ENCODE results near the gene GNB1L. TPM values are rescaled to one million over a fixed set of nuclear protein-coding genes. Genes with fewer than 3 reads are reported as not detected.

The GNB1L gene
- total and polyA plus RNA-seq, 9 of the 15 experiments (the other 6 are each of a cell fraction or from before 2014, with no cell fraction given) = 0.56 to 50.5 (median 10.2) TPM

GRCh38 chr22:19770349-19771220 is 84.1 kb downstream of the GNB1L start (continued):
- TF ChIP-seq ELK3 (CRISPR knock-in tag; IDR thresholded peaks at IDR 0.05) (no peak), ZNF354B (CRISPR knock-in tag; IDR thresholded peaks at IDR 0.05) (no peak), POLR2G (IDR thresholded peaks at IDR 0.05; ENCODE audit: low read depth, low read length) (peak; percentile 54; the same call in 1 of the 2 replicates), PHF8 (IDR thresholded peaks at IDR 0.05; ENCODE audit: borderline replicate concordance, low read length) (peak; percentile 18; the same call in 1 of the 2 replicates), GATAD2B (IDR thresholded peaks at IDR 0.05; ENCODE audit: borderline replicate concordance) (no peak), NFIX (CRISPR knock-in tag; IDR thresholded peaks at IDR 0.05; ENCODE audit: low read depth) (no peak), MYNN (IDR thresholded peaks at IDR 0.05) (no peak), MYNN (CRISPR knock-in tag; IDR thresholded peaks at IDR 0.05) (peak; percentile 34; the same call in 1 of the 2 replicates), ZNF76 (CRISPR knock-in tag; IDR thresholded peaks at IDR 0.05; ENCODE audit: borderline replicate concordance) (no peak), PHTF2 (CRISPR knock-in tag; IDR thresholded peaks at IDR 0.05) (no peak), HDAC1 (IDR thresholded peaks at IDR 0.05) (no peak), TEAD1 (CRISPR knock-in tag; IDR thresholded peaks at IDR 0.05) (no peak), SNRNP70 (optimal IDR thresholded peaks at IDR 0.05; ENCODE audit: low read depth, low read length) (no peak), MXI1 (IDR thresholded peaks at IDR 0.05; ENCODE audit: low read depth, low read length) (no peak), CBX2 (IDR thresholded peaks at IDR 0.05; ENCODE audit: insufficient read depth, low read length, poor library complexity, severe bottlenecking) (no peak), YBX1 (IDR thresholded peaks at IDR 0.05) (no peak), MTA1 (IDR thresholded peaks at IDR 0.05; ENCODE audit: borderline replicate concordance) (no peak), ZNF274 (IDR thresholded peaks at IDR 0.05; ENCODE audit: borderline replicate concordance, low read depth, low read length) (no peak), RBBP5 (IDR thresholded peaks at IDR 0.05; ENCODE audit: borderline replicate concordance, insufficient read depth, low read length, poor library complexity, severe bottlenecking) (peak; percentile 46), PCBP1 (IDR thresholded peaks at IDR 0.05; ENCODE audit: low read depth, low read length, poor library complexity, severe bottlenecking) (no peak)
- TF ChIP-seq, protein P1, sequence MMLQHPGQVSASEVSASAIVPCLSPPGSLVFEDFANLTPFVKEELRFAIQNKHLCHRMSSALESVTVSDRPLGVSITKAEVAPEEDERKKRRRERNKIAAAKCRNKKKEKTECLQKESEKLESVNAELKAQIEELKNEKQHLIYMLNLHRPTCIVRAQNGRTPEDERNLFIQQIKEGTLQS (IDR thresholded peaks at IDR 0.05) = no peak
- TF ChIP-seq, protein P1 (CRISPR knock-in tag; conservative IDR thresholded peaks at IDR 0.05) = no peak
- TF ChIP-seq, protein P2, sequence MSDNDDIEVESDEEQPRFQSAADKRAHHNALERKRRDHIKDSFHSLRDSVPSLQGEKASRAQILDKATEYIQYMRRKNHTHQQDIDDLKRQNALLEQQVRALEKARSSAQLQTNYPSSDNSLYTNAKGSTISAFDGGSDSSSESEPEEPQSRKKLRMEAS (CRISPR knock-in tag; IDR thresholded peaks at IDR 0.05) = no peak
- TF ChIP-seq, protein P3, sequence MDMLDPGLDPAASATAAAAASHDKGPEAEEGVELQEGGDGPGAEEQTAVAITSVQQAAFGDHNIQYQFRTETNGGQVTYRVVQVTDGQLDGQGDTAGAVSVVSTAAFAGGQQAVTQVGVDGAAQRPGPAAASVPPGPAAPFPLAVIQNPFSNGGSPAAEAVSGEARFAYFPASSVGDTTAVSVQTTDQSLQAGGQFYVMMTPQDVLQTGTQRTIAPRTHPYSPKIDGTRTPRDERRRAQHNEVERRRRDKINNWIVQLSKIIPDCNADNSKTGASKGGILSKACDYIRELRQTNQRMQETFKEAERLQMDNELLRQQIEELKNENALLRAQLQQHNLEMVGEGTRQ (CRISPR knock-in tag; IDR thresholded peaks at IDR 0.05) = no peak
